GM18519 (cell line): Measurements from ENCODE around the gene MED12.
A peak's percentile ranks its signal among the peaks of the same experiment; 100 is the strongest.
"Not testable (repeated sequence)": the region's sequence is repeated elsewhere in the genome, so short reads cannot be mapped to it uniquely, and the experiment has no call there.

ENCODE experiments used
- ATAC-seq: cut with Tn5 transposase; IDR thresholded peaks from one replicate; pipeline ENCODE4 v1.9.1; 2021; ENCODE audit warnings: mild to moderate bottlenecking, moderate library complexity; ENCODE audit not compliant: unreplicated experiment, low FRiP score

The MED12 gene

GRCh38 chrX:71158603-71159002 is 40.2 kb downstream of the MED12 start:
- ATAC-seq = no peak

- no peak for ATAC-seq
These were observed 40.9 kb downstream of the MED12 start for GRCh38 chrX:71159335-71159734.

GRCh38 chrX:71160475-71160874 is 42.1 kb downstream of the MED12 start:
- ATAC-seq = no peak

- ATAC-seq = no peak
These were observed 44.6 kb downstream of the MED12 start for GRCh38 chrX:71162981-71163380.

- no peak for ATAC-seq
These were observed 45.7 kb downstream of the MED12 start for GRCh38 chrX:71164071-71164470.

- ATAC-seq = no peak
These were observed 48.1 kb downstream of the MED12 start for GRCh38 chrX:71166461-71166860.

- no peak for ATAC-seq
These were observed 48.8 kb downstream of the MED12 start for GRCh38 chrX:71167031-71167781.

GRCh38 chrX:71168134-71168533 is 49.7 kb downstream of the MED12 start:
- no peak for ATAC-seq

GRCh38 chrX:71169586-71169985 is 51.2 kb downstream of the MED12 start:
- ATAC-seq = no peak

- ATAC-seq = no peak
These were observed 52.3 kb downstream of the MED12 start for GRCh38 chrX:71170660-71171059.

GRCh38 chrX:71171110-71171801 is 52.9 kb downstream of the MED12 start:
- ATAC-seq = no peak

GRCh38 chrX:71173440-71173839 is 55.0 kb downstream of the MED12 start:
- ATAC-seq = no peak

GRCh38 chrX:71174795-71175194 is 56.4 kb downstream of the MED12 start:
- no peak for ATAC-seq

GRCh38 chrX:71175531-71175930 is 57.1 kb downstream of the MED12 start:
- ATAC-seq = no peak

GRCh38 chrX:71177327-71177726 is 58.9 kb downstream of the MED12 start:
- no peak for ATAC-seq

- ATAC-seq = no peak
These were observed 60.5 kb downstream of the MED12 start for GRCh38 chrX:71178908-71179307.

GRCh38 chrX:71180579-71181265 is 62.3 kb downstream of the MED12 start:
- ATAC-seq = not testable (repeated sequence)

- ATAC-seq = peak; percentile 16
These were observed 63.1 kb downstream of the MED12 start for GRCh38 chrX:71181558-71181909.

- ATAC-seq = peak; percentile 77
These were observed 63.8 kb downstream of the MED12 start for GRCh38 chrX:71181910-71182799.

GRCh38 chrX:71182871-71183270 is 64.5 kb downstream of the MED12 start:
- no peak for ATAC-seq

GRCh38 chrX:71183341-71183740 is 64.9 kb downstream of the MED12 start:
- no peak for ATAC-seq
